ENCODE measurements around the gene GRIN3A. TPM values are rescaled to one million over a fixed set of nuclear protein-coding genes. Genes with fewer than 3 reads are reported as not detected.
"Not testable (repeated sequence)": the region's sequence is repeated elsewhere in the genome, so short reads cannot be mapped to it uniquely, and the experiment has no call there.

The GRIN3A gene
- total RNA-seq, 1 donor from 2014 or later = 0.11 TPM

GRCh38 chr9:101587332-101588043 is 151.0 kb downstream of the GRIN3A start:
- intact Hi-C loops (cut with DNase I) = no loop called here
- no peak for DNase-seq (ENCODE audit: low spot score)

DNA sequence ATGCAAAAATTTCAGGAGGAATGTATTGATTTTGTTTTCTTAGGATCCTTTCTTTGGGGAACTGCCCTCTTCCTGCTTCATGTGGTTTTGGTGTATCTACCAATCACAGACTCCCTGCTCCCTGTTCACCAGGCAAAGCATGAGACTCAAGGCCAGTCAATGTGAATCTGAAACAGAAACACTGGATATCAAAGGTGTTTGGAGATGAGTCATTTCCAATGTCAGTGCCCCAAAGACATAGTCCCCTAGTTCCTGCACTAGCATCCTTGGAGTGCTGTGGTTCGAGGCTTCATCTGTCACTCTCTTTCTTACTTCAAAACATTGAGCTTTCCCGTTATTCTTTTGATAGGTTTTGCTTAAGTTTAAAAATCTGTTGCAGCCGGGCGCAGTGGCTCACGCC is 151.8 kb downstream of the GRIN3A start:
- DNase-seq (ENCODE audit: low spot score) = no peak
- intact Hi-C loops (cut with DNase I) = no loop called here

DNA sequence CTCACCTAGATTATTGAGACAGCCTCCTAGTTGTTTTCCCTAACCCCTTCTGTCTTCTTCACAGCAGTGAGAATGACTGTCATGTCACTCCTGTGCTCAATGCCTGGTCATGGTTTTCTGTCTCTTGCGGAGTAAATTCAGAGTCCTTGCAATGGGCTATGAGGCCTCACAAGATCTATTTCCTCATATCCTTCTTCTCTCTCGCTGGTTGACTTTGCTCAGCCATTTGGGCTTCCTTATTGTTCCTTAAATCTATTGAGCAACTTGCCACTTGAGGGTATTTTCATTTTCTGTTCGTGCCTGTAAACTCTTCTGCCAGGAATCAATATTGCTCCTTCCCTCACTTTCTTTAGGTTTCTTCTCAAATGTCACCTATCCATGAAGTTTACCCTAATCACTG is 152.7 kb downstream of the GRIN3A start:
- no peak for DNase-seq (ENCODE audit: low spot score)
- intact Hi-C loops (cut with DNase I) = no loop called here

- no peak for DNase-seq (ENCODE audit: low spot score)
- intact Hi-C loops (cut with DNase I) = no loop called here
Measured at GRCh38 chr9:101582553-101582952, 155.9 kb downstream of the GRIN3A start.

- intact Hi-C loops (cut with DNase I) = no loop called here
- DNase-seq (ENCODE audit: low spot score) = no peak
Measured at GRCh38 chr9:101579711-101580545, 158.5 kb downstream of the GRIN3A start.

DNA sequence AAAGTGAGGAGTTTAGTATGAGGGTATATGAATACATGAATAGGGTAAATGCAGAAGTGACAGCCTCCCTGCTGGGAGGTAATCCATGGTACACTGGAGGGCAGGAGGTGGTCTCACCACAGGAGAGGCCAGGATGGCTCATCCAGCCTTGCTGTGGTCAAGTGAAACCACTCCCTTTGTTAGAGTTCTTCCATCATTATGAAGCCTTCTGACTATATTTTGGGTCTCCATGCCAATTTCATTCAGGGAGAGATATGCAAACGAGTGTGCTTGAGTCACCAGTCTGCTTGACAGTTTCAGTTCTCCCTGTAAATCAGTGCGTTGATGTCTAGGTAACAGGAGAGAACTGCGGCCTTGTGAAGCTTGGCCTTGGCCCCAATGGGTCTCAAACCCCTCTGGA is 160.1 kb downstream of the GRIN3A start:
- DNase-seq (ENCODE audit: low spot score) = no peak
- intact Hi-C loops (cut with DNase I) = no loop called here

GRCh38 chr9:101574731-101575333 is 163.6 kb downstream of the GRIN3A start:
- no peak for DNase-seq (ENCODE audit: low spot score)
- intact Hi-C loops (cut with DNase I) = no loop called here

DNA sequence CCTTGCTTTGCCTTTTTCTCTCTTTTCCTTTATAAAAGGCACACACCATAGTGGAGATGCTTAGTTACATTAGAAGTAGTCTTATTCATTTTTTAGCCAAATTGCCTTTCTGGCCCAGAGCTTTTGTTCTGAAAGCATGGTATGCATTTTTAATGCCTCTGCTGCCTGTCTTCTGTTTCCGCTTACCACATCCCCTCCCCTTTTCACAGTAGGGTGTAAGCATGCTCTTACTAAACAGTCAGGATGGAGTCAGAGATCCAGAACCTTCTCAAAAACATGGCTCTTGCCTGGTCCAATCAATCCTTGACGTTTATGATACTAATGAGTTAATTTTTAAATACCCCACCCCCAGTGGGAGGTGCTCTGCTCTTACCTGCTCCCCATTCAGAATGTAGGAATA is 166.1 kb downstream of the GRIN3A start:
- intact Hi-C loops (cut with DNase I) = no loop called here
- no peak for DNase-seq (ENCODE audit: low spot score)

- intact Hi-C loops (cut with DNase I) = no loop called here
- DNase-seq (ENCODE audit: low spot score) = no peak
Measured at GRCh38 chr9:101571114-101571513, 167.3 kb downstream of the GRIN3A start.

DNA sequence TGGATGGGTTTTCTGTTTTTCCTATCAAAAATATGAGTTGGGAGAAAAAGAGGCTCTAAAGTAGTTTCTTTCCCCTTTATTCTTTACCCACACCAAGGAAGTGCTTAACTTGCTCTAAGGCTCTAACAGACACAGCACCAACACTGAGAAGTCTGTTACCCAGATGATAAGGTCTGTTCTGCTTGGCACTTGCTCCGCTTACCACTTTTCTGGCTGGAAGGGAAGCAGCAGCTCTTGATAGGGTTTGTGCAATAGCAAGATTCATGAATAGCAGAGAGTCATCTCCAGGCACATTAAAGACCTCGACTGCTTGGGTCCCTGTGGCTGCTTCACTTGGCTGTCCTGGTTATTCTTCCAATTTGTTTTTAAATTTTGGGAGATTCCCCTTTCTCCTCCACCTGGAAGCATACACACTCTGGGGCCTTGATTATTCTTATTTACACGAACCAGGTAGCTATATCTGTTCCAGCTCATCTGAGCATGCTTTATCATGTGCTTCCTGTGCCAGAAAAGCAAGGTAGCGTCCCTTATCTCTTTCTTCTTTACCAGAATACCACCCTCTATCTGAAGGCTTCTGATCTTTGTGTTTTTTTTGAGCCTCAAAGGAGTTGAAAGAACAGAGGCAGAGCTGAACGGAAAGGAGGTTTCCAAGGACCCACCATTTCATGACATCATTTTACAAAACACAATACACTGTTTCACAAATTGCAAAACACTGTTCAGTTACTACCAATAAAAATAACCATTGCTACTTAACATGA is 168.5 kb downstream of the GRIN3A start:
- intact Hi-C loops (cut with DNase I) = no loop called here
- no peak for DNase-seq (ENCODE audit: low spot score)

DNA sequence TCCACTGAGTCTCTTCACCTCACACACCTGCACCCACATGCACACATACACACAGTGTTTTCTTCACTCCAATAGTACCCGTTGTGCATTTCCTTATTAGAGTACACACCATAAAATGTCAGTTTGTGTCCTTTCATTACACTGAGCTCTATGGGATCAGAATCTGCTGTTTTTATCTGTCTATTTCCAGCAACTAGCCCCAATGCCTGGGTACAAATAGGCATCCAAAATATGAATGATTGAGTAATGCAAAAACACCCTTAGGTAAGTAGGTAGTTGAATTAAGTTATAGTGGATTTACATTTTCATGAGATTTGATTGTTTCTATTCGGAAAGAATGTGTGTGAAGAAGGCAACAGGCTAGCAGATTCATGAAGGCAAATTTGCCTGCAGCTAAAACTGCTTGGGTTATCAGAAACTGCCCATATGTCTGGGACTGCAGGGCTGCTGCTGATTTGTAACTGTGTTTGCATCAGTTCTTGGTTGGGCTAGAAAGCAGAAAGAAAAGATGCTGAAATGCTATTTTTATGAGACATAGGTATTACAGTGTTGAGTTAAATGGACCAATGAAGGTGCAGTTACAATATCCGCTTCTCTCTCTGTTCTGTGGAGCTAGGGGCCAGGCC is 170.6 kb downstream of the GRIN3A start:
- no peak for DNase-seq (ENCODE audit: low spot score)
- intact Hi-C loops (cut with DNase I) = no loop called here

GRCh38 chr9:101566904-101567724 is 171.3 kb downstream of the GRIN3A start:
- DNase-seq (ENCODE audit: low spot score) = no peak
- intact Hi-C loops (cut with DNase I) = no loop called here

GRCh38 chr9:101564252-101564651 is 174.2 kb downstream of the GRIN3A start:
- no peak for DNase-seq (ENCODE audit: low spot score)
- intact Hi-C loops (cut with DNase I) = no loop called here

- intact Hi-C loops (cut with DNase I) = no loop called here
- no peak for DNase-seq (ENCODE audit: low spot score)
Measured at GRCh38 chr9:101562966-101563365, 175.5 kb downstream of the GRIN3A start.

- no peak for DNase-seq (ENCODE audit: low spot score)
- intact Hi-C loops (cut with DNase I) = no loop called here
Measured at GRCh38 chr9:101561740-101562139, 176.7 kb downstream of the GRIN3A start.

GRCh38 chr9:101549472-101550098 is 188.9 kb downstream of the GRIN3A start:
- DNase-seq (ENCODE audit: low spot score); intact Hi-C loops (cut with DNase I): not testable (repeated sequence)

GRCh38 chr9:101543098-101543735 is 195.2 kb downstream of the GRIN3A start:
- DNase-seq (ENCODE audit: low spot score) = no peak
- intact Hi-C loops (cut with DNase I) = no loop called here

- no peak for DNase-seq (ENCODE audit: low spot score)
- intact Hi-C loops (cut with DNase I) = no loop called here
Measured at GRCh38 chr9:101540069-101540468, 198.4 kb downstream of the GRIN3A start.

Measured in cardiac septum (tissue), 1 donor.